GF-D8 (cell line): ENCODE data around the gene HBB.

Source experiments
- DNase-seq: peaks from one replicate; lab custom pipeline; 2025; lab: John Stamatoyannopoulos, UW

The HBB gene

GRCh38 chr11:5247472-5248192 is 20.8 kb upstream of the HBB start:
- DNase-seq = no peak

- DNase-seq = no peak
Measured at GRCh38 chr11:5246772-5247471, 20.1 kb upstream of the HBB start.

GRCh38 chr11:5245155-5245554 is 18.3 kb upstream of the HBB start:
- DNase-seq = no peak

GRCh38 chr11:5243816-5244180 is 16.9 kb upstream of the HBB start:
- no peak for DNase-seq

- DNase-seq = no peak
Measured at GRCh38 chr11:5242933-5243815, 16.3 kb upstream of the HBB start.

- DNase-seq = no peak
Measured at GRCh38 chr11:5242208-5242607, 15.3 kb upstream of the HBB start.

- no peak for DNase-seq
Measured at GRCh38 chr11:5241458-5241857, 14.6 kb upstream of the HBB start.

GRCh38 chr11:5240458-5240857 is 13.6 kb upstream of the HBB start:
- DNase-seq = no peak

- no peak for DNase-seq
Measured at GRCh38 chr11:5240056-5240455, 13.2 kb upstream of the HBB start.

GRCh38 chr11:5239046-5239445 is 12.2 kb upstream of the HBB start:
- no peak for DNase-seq

- DNase-seq = no peak
Measured at GRCh38 chr11:5238486-5238885, 11.6 kb upstream of the HBB start.

- DNase-seq = no peak
Measured at GRCh38 chr11:5237420-5237819, 10.5 kb upstream of the HBB start.

- DNase-seq = no peak
Measured at GRCh38 chr11:5235364-5236095, 8.7 kb upstream of the HBB start.

- DNase-seq = no peak
Measured at GRCh38 chr11:5234381-5234834, 7.5 kb upstream of the HBB start, which contains the start of gene HBD. HBD (minus strand) TSS chr11:5234483; CDS start chr11:5234433, 50 bp downstream.

GRCh38 chr11:5233307-5233706 is 6.4 kb upstream of the HBB start:
- DNase-seq = no peak

GRCh38 chr11:5232821-5233220 is 6.0 kb upstream of the HBB start:
- no peak for DNase-seq

GRCh38 chr11:5232176-5232575 is 5.3 kb upstream of the HBB start:
- DNase-seq = no peak

- no peak for DNase-seq
Measured at GRCh38 chr11:5231111-5231510, 4.2 kb upstream of the HBB start.

- no peak for DNase-seq
Measured at GRCh38 chr11:5230266-5230665, 3.4 kb upstream of the HBB start.

- DNase-seq = no peak
Measured at GRCh38 chr11:5229796-5230195, 2.9 kb upstream of the HBB start.

- DNase-seq = no peak
Measured at GRCh38 chr11:5229356-5229755, 2.5 kb upstream of the HBB start.

GRCh38 chr11:5228124-5228523 is 1.3 kb upstream of the HBB start:
- no peak for DNase-seq
